Tibial nerve (tissue), 4 donors: ENCODE results near the gene AGRP.

Experiments
- CTCF ChIP-seq, 5 experiments: fragments of 200-600 bp in 3 of 5; fragments of 450-650 bp in 2 of 5; sonication (generic) in 3 of 5; IDR thresholded peaks; one replicate each; pipeline ENCODE4 v1.5.1; 2016 to 2019; ENCODE audit warnings: antibody characterized with exemption in 5 of 5, mild to moderate bottlenecking in 3 of 5, moderate library complexity in 2 of 5
- EP300 ChIP-seq, 2 donors: sonication (generic); formaldehyde crosslinking; IDR thresholded peaks; one replicate each; pipeline ENCODE4 v1.6.1; 2017; ENCODE audit warnings: antibody characterized with exemption in 2 of 2, mild to moderate bottlenecking in 1 of 2

GRCh38 chr16:67483150-67483549 lies at the start of gene AGRP:
- no peak for TF ChIP-seq CTCF (IDR thresholded peaks at IDR 0.05)
- TF ChIP-seq EP300 (IDR thresholded peaks at IDR 0.05), result no peak
